Right ventricle myocardium inferior (tissue), 1 donor: ENCODE measurements around the gene CCR3. TPM values are rescaled to one million over a fixed set of nuclear protein-coding genes. Genes with fewer than 3 reads are reported as not detected.

Experiments used
- ATAC-seq: fragments of 200-7000 bp; cut with Tn5 transposase; one replicate; pipeline ENCODE4 v1.9.1; 2020; ENCODE audit warnings: mild to moderate bottlenecking, moderate library complexity
- DNase-seq: peaks from one replicate; pipeline ENCODE4 v3.0.0; 2021; ENCODE audit errors: missing footprints
- intact Hi-C: fragments of 100-400 bp; cut with DNase I; formaldehyde crosslinking; loops from one replicate; pipeline ENCODE4 v1.11.0; 2022
- total RNA-seq: library from RNA; stranded (reverse); fragmentation: NEBNext Ultra II Directional; extraction: Animal tissue kit (Norgen Biotek cat#: 25700); gene quantifications from one replicate; pipeline ENCODE4 v1.2.1, GENCODE V29; 2021
- donor health status: DM: no; HTN: yes; CAD: no; lungs with severe emphysema.

CCR3 gene
- total RNA-seq, 1 donor from 2014 or later, result not detected

DNA sequence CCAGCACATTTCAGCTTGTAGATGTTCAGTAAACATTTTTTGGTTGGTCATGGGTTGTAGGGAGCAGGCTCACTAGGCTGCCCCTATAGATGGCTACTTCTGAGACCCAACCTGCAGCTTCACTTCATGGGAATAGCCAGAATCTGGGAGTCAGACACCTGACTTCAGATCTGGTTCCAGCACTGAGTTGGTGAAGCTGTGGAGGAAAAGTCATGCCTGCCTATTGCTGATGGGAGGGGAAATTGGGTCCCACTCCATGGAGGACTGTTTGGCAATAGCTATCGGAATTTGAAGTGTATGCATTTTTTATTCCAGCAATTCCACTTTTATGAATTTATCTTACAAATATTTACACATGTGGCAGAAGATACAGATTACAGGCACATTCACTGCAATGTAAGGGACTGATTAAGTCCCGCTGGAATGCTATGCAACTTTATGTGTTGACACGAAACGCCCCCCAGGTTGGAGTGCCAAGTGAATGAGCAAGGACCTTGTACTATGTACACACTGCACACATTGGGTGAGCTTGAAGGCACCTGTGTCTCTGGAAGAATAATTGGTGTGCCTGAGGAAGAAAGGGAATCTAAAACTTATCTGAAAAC lies 26.3 kb upstream of the CCR3 start:
- intact Hi-C loops, result no loop called here
- no peak for DNase-seq
- no peak for ATAC-seq

DNA sequence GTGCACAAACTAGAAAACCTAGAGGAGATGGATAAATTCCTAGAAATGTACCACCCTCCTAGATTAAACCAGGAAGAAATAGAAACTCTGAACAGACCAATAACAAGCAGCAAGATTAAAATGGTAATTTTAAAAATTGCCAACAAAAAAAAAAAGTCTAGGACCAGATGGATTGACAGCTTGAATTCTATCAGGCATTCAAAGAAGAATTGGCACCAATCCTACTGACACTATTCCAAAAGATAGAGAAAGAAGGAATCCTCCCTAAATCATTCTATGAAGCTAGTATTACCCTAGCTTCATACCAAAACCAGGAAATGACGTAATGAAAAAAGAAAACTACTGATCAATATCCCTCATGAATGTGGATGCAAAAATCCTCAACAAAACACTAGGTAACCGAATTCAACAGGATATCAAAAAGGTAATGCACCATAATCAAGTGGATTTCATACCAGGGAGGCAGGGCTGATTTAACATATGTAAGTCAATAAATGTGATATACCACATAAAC lies 24.0 kb upstream of the CCR3 start:
- ATAC-seq (no peak), DNase-seq (no peak)
- intact Hi-C loops, result no loop called here

DNA sequence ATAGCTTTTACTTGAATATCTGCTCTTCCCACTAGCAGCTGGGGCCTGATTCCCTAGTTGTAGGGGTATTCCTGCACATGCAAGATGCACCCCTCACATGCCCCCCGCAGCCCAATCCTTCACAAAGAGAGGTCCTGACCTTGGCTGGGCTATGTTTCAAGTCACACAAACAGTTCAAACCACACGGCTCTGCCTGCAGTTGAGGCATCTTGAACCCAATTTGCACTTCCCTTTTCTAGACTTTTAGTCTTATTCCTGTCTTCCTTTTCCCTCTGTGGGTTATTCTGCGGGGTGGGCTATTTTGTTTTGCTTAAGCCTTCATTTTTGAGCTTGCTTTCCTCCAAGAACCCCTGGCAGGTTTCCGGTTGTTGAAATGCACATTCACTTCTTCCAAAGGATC lies 20.9 kb upstream of the CCR3 start:
- intact Hi-C loops, result no loop called here
- no peak for ATAC-seq

DNA sequence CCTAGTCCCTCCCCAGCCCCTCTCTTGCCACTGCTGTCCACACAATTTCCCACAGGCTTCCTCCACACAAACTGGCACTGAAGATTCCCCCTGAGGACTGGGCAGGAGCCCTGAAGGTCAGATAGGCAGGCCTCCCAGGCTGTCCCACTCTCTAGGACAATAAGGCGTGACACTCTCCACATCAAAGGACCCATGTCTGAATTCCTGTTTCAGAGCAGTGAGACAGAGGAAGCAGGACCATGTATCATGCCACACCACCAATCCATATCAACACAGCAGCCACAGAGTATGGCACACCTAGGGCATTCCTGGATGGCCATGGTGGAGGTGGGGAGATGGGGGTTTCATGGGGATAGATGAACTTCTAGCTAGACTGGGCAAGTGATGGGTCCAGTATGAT lies 20.3 kb upstream of the CCR3 start:
- intact Hi-C loops, result no loop called here
- no peak for ATAC-seq
- no peak for DNase-seq

More for the DNA sequence above, 20.9 kb upstream of the CCR3 start:
- no peak for DNase-seq

DNA sequence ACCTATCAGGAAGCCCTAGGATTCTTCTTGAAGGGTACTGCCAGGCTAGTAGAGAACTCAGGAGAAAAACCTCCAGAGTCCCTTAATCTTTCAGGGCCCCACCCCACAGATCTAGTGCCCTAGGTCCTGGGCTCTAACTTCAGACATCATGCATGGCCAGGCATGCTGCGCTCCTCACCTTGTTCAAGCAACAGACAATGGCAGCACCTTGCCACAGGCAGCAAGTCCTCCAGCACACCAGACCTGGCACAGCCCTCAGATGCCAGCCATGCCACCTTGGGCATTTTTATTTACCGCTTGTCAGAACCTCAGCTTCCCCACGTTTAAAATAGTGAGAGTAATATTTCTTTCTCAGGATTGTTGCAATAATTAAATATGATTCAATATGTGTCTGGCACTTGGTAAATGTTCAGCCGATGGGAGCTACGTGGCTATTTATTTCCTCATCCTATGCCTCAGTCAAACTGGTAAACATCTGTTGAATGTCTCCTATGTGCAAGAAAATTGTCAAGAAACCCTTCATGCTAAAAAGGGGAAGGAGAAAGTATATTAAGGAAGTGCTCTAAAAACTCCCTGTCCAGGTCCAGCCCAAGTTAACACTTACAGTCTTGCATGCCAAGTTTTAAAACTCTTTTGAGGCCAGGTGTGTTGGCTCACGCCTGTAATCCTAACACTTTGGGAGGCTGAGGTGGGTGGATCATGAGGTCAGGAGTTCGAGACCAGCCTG lies 19.7 kb upstream of the CCR3 start:
- intact Hi-C loops, result no loop called here
- no peak for DNase-seq
- peak; percentile 54 for ATAC-seq

DNA sequence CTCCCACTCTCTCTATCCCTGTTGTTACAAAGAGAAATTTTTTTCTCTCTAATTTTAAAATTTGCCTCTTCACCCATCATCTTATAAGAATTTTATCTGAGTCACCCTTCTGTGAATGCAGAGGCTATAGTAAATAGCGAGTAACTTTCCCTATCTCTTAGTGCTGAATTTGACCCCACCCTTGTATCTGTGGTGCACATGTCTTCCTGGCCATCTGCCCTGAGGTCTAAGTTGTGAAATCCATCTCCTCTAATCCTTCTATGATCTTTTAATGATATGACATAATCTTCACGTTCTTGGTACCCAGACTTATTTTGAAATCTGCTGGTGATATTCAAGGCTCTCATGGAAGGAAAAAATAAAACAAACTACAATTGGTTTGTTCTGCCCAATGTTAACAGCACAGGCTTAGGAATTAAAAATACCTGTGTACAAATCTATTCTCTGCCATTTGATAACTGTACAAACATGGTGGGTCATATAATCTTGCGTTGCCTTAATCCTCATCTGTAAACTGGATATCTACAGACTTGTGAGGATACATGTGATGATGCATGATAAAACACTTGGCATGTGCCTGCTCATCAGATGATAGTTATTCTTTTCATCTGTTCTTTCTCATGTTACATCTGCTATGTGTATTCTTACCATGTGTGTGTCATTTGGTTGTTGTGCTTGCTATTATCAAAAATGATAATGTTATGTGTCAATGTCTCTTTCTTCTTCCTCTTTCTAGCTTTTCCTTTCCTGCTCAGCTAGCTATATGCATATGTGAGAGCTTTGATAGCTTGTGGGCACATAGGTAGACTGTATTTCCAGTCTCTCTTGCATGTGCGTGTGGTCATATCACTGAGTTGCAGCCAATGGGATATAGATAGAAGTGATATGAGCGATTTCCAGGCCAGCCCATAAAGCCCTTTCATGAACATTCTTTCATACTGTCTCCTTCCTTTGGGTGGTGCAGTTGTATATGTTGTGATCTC lies 13.7 kb upstream of the CCR3 start:
- DNase-seq (no peak), ATAC-seq (no peak)
- intact Hi-C loops, result no loop called here

DNA sequence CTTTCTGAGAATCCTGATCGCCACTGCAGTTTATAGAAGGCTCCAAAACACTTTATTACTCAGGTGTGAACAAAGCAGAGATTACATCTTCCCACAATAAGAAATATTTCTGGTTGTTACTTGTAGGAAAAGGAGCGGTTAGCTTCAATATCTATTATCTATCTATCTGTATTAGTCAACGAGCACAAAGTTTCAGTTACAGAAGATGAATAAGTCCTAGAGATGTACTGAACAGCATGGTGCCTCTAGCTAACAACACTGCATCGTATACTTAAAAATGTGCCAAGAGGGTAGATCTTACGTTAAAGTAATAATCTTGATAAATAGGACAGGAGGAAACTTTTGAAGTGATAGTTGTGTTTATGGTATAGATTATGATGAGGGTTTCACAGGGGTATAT lies 10.9 kb upstream of the CCR3 start:
- intact Hi-C loops, result no loop called here
- DNase-seq, result no peak
- no peak for ATAC-seq

DNA sequence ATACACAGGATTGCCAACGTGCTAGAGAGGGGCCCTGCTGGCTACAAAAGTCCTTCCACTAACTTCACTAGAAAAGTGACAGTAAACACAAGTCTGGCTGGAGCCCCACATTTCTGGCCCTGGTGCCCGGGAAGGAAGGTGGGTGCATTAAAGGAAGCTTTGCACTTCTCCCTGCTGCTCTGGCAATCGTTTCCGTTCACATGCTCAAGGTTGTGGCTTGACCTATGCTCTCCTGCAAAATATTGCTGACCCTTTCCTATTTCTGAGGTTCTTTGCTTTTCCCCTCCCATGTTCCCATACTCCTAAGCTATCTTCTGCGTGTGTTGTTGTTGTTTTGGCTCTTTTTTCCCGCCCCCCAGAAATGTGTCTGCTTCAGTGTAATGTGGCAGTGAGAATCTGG lies 9.1 kb upstream of the CCR3 start:
- ATAC-seq (no peak), DNase-seq (no peak)
- intact Hi-C loops, result no loop called here

DNA sequence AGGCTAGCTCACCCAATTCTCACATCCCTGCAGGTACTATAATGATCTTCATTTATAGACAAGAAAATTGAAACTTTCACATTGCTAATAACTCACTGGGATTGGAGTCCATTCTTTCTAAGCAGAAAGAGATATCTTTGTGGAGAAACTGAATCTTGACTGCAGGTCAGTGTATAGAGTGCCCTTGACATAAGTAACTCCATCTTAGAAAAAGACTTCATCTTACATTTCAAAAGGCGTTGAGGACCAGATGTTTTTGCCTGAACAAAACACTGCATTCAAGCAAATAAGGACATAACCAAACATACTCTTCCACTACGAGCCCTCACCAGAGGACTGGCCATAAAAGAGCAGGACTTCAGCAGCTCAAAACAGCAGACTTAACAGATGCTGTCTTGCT lies 6.8 kb upstream of the CCR3 start:
- intact Hi-C loops, result no loop called here
- DNase-seq (no peak), ATAC-seq (no peak)

DNA sequence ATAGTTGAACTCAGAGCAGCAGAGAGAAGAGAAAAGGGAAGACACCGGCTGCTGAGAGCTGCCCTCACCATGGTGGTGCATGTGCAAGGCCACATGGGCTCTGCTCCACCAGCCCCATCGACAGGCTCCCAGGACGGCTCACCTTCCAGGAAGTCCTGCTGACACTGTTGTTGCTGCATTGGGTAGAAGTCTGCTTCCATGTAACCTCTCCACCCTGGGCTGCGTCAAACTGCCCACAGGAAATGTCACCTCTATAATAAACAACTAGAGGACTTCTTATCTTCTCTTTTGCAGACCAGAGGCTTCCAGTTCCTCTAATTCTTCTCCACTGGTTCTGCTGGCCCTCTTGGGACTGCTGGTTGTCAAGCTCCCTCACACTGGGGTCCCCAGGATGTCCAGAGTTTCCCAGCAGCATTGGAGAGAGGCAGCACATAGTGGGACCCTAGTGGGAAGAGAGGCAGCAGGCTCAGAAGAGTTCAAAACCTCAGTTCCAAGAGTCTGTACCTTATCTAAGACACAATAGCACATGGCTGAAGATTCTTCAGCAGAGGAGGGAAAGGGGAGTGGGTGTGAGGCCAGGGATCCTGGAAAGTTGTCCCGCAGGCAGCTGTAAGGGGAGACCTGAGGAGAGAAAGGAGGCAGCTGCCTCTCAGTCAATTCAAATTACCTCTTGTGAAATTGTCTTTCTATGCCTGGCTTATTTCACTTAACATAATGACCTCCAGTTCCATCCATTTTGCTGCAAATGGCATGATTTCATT lies 5.8 kb upstream of the CCR3 start:
- DNase-seq, result no peak
- no peak for ATAC-seq
- intact Hi-C loops, result no loop called here

DNA sequence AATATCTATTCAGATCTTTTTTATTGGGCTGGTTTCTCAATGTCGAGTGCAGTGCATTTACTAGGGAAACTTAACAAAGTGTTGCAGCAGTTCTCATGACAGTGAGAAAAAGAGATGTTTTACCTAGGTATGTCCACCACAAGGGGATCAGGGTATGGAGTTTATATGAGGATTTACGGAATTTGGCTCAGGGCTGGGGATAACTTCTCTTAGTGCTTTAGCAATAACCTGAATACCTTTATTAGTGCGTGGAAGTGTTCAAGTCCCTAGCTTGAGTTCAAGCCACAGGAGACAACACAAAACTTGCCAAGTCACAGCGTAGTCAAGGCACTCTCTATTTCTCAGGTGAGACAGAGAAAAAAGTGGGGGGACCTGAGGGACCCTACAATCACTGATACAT lies 3.9 kb upstream of the CCR3 start:
- ATAC-seq (no peak), DNase-seq (no peak)
- intact Hi-C loops, result no loop called here

DNA sequence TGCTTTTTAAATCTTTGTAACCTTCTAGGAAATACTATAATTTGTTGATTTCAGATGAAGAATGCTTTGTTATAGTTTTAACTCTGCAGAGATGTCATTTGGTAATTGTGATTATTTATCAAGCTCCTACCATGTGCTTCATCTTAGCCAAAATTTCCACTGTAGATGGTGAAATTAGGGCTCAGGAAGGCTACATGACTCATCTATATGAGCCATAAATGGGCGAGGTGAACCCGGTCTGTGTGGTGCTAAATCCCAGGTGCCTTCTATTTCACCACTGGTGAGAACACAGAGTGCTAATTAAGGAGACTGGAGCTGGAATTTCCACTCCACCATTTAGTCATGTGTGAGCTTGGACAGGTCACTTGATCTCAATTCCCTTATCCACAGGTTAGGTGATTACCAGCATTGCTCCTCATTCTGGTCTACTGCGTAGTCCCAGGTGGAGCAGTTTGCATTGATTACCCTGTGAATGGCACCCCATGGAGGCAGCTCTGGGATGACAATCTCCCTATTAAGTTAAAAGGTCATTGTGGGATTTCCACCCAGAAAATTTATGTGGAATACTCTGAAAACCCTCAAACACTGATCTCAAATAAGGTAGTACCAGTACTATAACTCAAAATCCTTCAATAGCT lies 2.8 kb upstream of the CCR3 start:
- DNase-seq (no peak), ATAC-seq (no peak)
- intact Hi-C loops, result no loop called here

DNA sequence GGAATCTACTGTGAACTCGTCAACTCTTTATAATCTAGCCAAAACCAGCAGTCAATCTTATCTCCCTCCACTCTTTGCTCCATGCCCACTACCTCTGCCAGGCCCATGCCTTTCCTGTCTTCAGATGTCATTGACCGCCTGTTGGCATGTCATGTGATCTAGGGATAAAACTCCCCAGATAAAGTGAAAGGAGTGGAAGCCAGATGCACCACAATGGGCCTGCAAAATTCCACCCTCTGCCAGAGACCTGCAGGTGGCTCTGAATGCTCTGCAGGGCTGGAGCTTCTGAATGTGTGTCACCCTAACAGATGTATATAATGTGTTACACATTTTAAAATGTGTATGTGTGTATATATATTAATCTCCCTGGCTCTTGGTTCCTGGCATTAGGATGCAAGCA lies 2.3 kb upstream of the CCR3 start:
- ATAC-seq (no peak), DNase-seq (no peak)
- intact Hi-C loops, result no loop called here

DNA sequence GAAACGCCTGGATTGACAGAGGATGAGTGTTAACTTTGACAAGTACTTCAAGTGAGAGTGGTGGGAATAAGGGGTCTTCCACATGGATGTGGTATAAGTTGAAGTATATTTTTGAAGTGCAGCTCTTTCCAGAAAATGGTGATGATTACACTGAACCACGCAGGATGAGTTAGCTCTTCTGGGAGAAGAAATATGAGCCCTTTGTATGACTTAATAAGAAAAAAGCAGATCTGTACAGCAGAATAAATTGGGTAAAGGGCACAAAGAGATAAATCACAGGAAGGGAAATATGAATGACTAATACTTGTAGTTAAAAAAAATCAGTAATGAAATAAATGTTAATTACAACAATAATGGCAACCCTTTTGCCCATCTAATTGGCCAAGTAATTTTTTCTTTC lies 1.3 kb downstream of the CCR3 start:
- intact Hi-C loops, result no loop called here
- ATAC-seq, result no peak
- DNase-seq, result no peak

DNA sequence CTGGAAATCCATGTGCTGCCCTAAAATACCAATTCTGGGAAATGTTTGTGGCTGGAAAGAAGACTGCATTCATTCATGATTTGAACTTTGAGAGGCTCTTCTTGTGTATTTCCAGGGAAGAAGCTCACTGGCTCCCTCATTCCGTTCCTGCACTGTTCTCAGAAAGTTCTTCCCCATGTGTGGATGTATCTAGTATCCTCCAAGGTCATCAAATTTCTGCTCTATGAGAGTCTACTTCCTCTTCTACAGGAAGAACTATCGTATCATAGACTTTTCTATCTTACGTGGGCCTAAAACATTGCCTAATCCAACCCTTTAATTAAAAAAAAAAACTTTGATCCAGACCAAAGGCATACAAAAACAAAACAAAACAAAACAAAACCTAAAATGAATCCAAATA lies 2.9 kb downstream of the CCR3 start:
- intact Hi-C loops, result no loop called here
- ATAC-seq (no peak), DNase-seq (no peak)

DNA sequence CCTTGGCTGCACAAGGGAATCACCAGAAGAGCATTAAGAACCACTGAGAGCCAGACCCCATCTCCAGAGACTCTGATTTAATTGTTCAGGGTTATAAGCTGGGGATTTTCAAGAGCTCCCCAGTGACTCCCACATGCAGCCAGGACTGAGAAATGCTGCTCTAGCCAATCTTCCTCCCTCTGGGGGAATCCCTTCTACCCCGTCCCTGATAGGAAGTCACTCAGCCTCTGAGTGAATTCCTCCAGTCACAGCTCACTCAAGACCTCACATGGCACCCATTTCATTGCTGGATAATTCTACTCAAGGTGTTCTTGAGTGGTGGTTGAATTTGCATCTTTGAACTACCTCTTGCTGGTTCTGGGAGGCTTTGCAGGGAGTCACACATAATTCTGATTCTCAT lies 10.7 kb downstream of the CCR3 start:
- DNase-seq (no peak), ATAC-seq (no peak)
- intact Hi-C loops, result no loop called here

DNA sequence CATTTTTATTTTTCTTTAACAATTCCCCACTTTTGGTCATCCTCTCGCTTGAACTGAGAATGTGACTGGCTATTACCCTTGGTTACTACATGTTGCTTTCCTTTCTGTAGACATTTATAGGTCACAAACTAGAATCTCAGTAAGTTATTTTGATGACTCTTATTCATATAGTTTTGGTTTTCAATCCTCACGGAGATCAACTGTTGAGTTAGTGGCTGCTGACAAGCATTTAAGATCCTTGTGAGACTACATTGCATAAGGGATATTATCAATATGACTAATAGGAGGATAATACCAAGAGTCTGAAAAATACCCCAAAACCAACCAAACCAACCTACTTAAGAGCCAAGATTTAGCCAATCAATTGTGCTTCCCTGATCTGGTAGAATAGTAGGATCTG lies 16.3 kb downstream of the CCR3 start:
- ATAC-seq, result no peak
- intact Hi-C loops, result no loop called here
- DNase-seq, result no peak

DNA sequence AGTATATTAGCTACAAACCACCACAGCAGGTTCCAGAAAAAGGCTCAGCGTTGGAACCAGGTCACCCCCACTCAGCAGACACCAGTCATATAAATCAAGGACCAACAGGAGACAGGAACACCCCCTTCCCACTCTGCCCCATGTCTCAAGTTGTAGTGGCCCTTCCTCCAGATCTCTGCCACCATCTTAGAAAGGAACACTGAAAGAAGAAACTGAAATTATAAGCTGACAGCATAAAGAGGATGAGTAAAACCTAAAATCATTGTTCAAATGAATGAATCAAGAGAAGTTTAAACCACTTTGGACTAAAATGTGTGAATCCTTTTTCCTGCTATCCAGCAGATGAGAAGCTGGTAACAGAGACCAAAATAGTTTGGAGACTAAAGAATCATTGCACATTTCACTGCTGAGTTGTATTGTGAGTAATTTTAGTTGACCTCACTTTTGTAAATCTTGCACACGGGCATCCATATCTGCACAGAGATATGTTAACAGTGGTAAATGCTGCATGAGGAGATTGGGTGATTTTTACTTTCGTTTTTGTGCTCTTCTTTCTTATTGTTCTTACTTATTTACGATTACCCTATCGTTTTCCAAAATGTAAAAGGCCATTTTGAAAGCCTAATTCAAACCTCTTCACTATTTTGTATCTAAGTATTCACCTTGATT lies 19.8 kb downstream of the CCR3 start:
- intact Hi-C loops, result no loop called here
- ATAC-seq, result no peak
- no peak for DNase-seq
